CD4-positive, alpha-beta T cell (primary cell): ENCODE measurements around the gene ZNF212. TPM values are rescaled to one million over a fixed set of nuclear protein-coding genes. Genes with fewer than 3 reads are reported as not detected.

ENCODE experiments used
- ATAC-seq: fragments of 200-7000 bp; cut with Tn5 transposase; one replicate; pipeline ENCODE4 v1.10.0; 2022; ENCODE audit warnings: mild to moderate bottlenecking; ENCODE audit not compliant: poor library complexity
- CTCF ChIA-PET: fragments of 350-600 bp; sonication (Branson Sonifier 250); formaldehyde crosslinking; loops from one replicate; lab custom pipeline; 2021; ENCODE audit warnings: antibody characterized with exemption, inconsistent platforms; lab: Charles Lee
- POLR2A ChIA-PET: fragments of 350-600 bp; sonication (Branson Sonifier 250); formaldehyde crosslinking; loops from one replicate; lab custom pipeline; 2021; ENCODE audit warnings: antibody characterized with exemption, inconsistent platforms; lab: Charles Lee
- DNase-seq, 14 experiments: peaks; one replicate each; pipeline ENCODE4 v3.0.0-alpha.2; 2013 to 2020; ENCODE audit warnings: mixed read lengths in 2 of 14
- H3K27ac ChIP-seq, 2 donors: one replicate each; pipeline versions ENCODE4 v1.5.1 to v1.7.0; 2013; ENCODE audit warnings: low read length in 2 of 2, low read depth in 1 of 2, mild to moderate bottlenecking in 1 of 2
- H3K27me3 ChIP-seq, 2 experiments: 1 replicate in 1 of 2; 2 replicates in 1 of 2; pipeline versions ENCODE4 v1.6.1 to v1.7.0; 2013; ENCODE audit warnings: low read length in 2 of 2, control low read depth in 1 of 2, mild to moderate bottlenecking in 1 of 2, moderate library complexity in 1 of 2; ENCODE audit not compliant: insufficient read depth in 2 of 2, control insufficient read depth in 1 of 2
- H3K36me3 ChIP-seq: one replicate; pipeline ENCODE4 v1.6.1; 2013; ENCODE audit warnings: low read length, control low read depth; ENCODE audit not compliant: insufficient read depth
- H3K4me1 ChIP-seq: one replicate; pipeline ENCODE4 v1.6.1; 2013; ENCODE audit warnings: low read length, control low read depth; ENCODE audit not compliant: insufficient read depth
- H3K4me3 ChIP-seq: one replicate; pipeline ENCODE4 v1.5.1; 2013; ENCODE audit warnings: mild to moderate bottlenecking, low read length, moderate library complexity
- H3K9me3 ChIP-seq, 2 experiments: 1 replicate in 1 of 2; 2 replicates in 1 of 2; pipeline versions ENCODE4 v1.6.1 to v1.7.0; 2013; ENCODE audit warnings: low read length in 2 of 2, mild to moderate bottlenecking in 2 of 2, control low read depth in 1 of 2, moderate library complexity in 1 of 2; ENCODE audit not compliant: control insufficient read depth in 1 of 2, insufficient read depth in 1 of 2
- H3K27ac Mint-ChIP-seq: one replicate; pipeline ENCODE4 v1.8.0; 2020; ENCODE audit warnings: mixed read lengths
- H3K27me3 Mint-ChIP-seq: one replicate; pipeline ENCODE4 v1.8.0; 2021; ENCODE audit warnings: mixed read lengths
- H3K36me3 Mint-ChIP-seq: one replicate; pipeline ENCODE4 v1.8.0; 2021; ENCODE audit warnings: low read depth, mixed read lengths
- H3K4me1 Mint-ChIP-seq: one replicate; pipeline ENCODE4 v1.8.0; 2021; ENCODE audit warnings: low read depth, mixed read lengths
- H3K4me3 Mint-ChIP-seq: one replicate; pipeline ENCODE4 v1.8.0; 2020; ENCODE audit warnings: mild to moderate bottlenecking, mixed read lengths
- H3K9me3 Mint-ChIP-seq: one replicate; pipeline ENCODE4 v1.8.0; 2020; ENCODE audit warnings: mixed read lengths
- CTCF ChIP-seq: fragments of 200-600 bp; IDR thresholded peaks from one replicate; pipeline ENCODE4 v1.8.0; 2022; ENCODE audit warnings: antibody characterized with exemption, mild to moderate bottlenecking
- intact Hi-C, 2 experiments: fragments of 100-400 bp; cut with DNase I in 1 of 2; cut with micrococcal nuclease in 1 of 2; formaldehyde crosslinking; loops; one replicate each; pipeline versions ENCODE4 v1.15.1 to v1.9.0; 2023 to 2025; cut with DNase I, micrococcal nuclease
- total RNA-seq, 174 experiments: library from RNA in 2 of 174; stranded (reverse) in 2 of 174; gene quantifications; one replicate each; pipeline ENCODE4 v1.2.3 and lab custom pipeline; 2021 to 2026

Gene ZNF212
- total RNA-seq, 2 experiments from 2014 or later, result 12.1 to 13.2 TPM

GRCh38 chr7:149291036-149291780, 51.8 kb downstream of the ZNF212 start:
- POLR2A ChIA-PET, result interaction anchor here (1.2 kb wide), 1 partner anchor 29 kb away, joined by 3 read pairs; the partner anchor contains the start of gene ZNF783
- Histone ChIP-seq H3K27me3 (no peaks in the 10 kb centered on the region), H3K4me1 (peaks cover 20% of the 10 kb centered on the region), H3K36me3 (peaks cover 25% of the 10 kb centered on the region), H3K27ac (no peak overlapping the region), H3K9me3 (no peaks in the 10 kb centered on the region), H3K4me3 (no peak overlapping the region)
- no peak for ATAC-seq
- no peak overlapping the region for H3K27ac Mint-ChIP-seq
- H3K9me3 Mint-ChIP-seq, result no peaks in the 10 kb centered on the region
- intact Hi-C loops, result no loop called here
- TF ChIP-seq CTCF, result no peak
- peaks cover 18% of the 10 kb centered on the region for H3K4me1 Mint-ChIP-seq
- CTCF ChIA-PET, result interaction anchor here (1.6 kb wide), 1 partner anchor 29 kb away, joined by 3 read pairs; the partner anchor contains the start of gene ZNF783
- no peak overlapping the region for H3K4me3 Mint-ChIP-seq
- no peaks in the 10 kb centered on the region for H3K27me3 Mint-ChIP-seq
- H3K36me3 Mint-ChIP-seq, result peaks cover 41% of the 10 kb centered on the region
- DNase-seq, result peak in 1 of 14 experiments; percentile 14

GRCh38 chr7:149291781-149292461, 52.5 kb downstream of the ZNF212 start:
- ATAC-seq, result no peak
- no peak overlapping the region for H3K27ac Mint-ChIP-seq
- H3K36me3 ChIP-seq, result peaks cover 25% of the 10 kb centered on the region
- no peaks in the 10 kb centered on the region for H3K27me3 Mint-ChIP-seq
- H3K4me1 Mint-ChIP-seq, result peaks cover 12% of the 10 kb centered on the region
- peaks cover 13% of the 10 kb centered on the region for H3K4me1 ChIP-seq
- no peak for DNase-seq
- intact Hi-C loops, result no loop called here
- no peaks in the 10 kb centered on the region for H3K27me3 ChIP-seq
- peaks cover 39% of the 10 kb centered on the region for H3K36me3 Mint-ChIP-seq
- H3K27ac ChIP-seq, result no peak overlapping the region
- ChIA-PET POLR2A (interaction anchor here (1.2 kb wide), 1 partner anchor 30 kb away, joined by 3 read pairs; the partner anchor contains the start of gene ZNF783), CTCF (interaction anchor here (1.6 kb wide), 1 partner anchor 30 kb away, joined by 3 read pairs; the partner anchor contains the start of gene ZNF783)
- H3K9me3 Mint-ChIP-seq, result no peaks in the 10 kb centered on the region
- TF ChIP-seq CTCF, result no peak
- H3K9me3 ChIP-seq, result no peaks in the 10 kb centered on the region
- H3K4me3 Mint-ChIP-seq, result no peak overlapping the region
- no peak overlapping the region for H3K4me3 ChIP-seq

GRCh38 chr7:149292462-149292823, 53.0 kb downstream of the ZNF212 start:
- H3K4me1 Mint-ChIP-seq, result peaks cover 8% of the 10 kb centered on the region
- no peaks in the 10 kb centered on the region for H3K27me3 ChIP-seq
- no peak for ATAC-seq
- H3K4me1 ChIP-seq, result peaks cover 8% of the 10 kb centered on the region
- H3K27ac Mint-ChIP-seq, result no peak overlapping the region
- H3K9me3 Mint-ChIP-seq, result no peaks in the 10 kb centered on the region
- H3K36me3 Mint-ChIP-seq, result peaks cover 35% of the 10 kb centered on the region
- TF ChIP-seq CTCF, result no peak
- ChIA-PET POLR2A (no interaction called here), CTCF (interaction anchor here (1.6 kb wide), 1 partner anchor 30 kb away, joined by 3 read pairs; the partner anchor contains the start of gene ZNF783)
- no peak overlapping the region for H3K27ac ChIP-seq
- no peak overlapping the region for H3K4me3 ChIP-seq
- peaks cover 25% of the 10 kb centered on the region for H3K36me3 ChIP-seq
- H3K4me3 Mint-ChIP-seq, result no peak overlapping the region
- H3K27me3 Mint-ChIP-seq, result no peaks in the 10 kb centered on the region
- no peak for DNase-seq
- intact Hi-C loops, result no loop called here
- H3K9me3 ChIP-seq, result no peaks in the 10 kb centered on the region
